GM21528 (cell line): ENCODE results near the gene HHATL.

ENCODE experiments used
- ATAC-seq: cut with Tn5 transposase; IDR thresholded peaks from one replicate; pipeline ENCODE4 v1.9.1; 2021; ENCODE audit warnings: mild to moderate bottlenecking, moderate library complexity; ENCODE audit not compliant: unreplicated experiment, low FRiP score

Gene HHATL

GRCh38 chr3:42714171-42714852 is 11.7 kb upstream of the HHATL start:
- ATAC-seq, result no peak

- ATAC-seq, result no peak
Observed at GRCh38 chr3:42713747-42714146, 11.1 kb upstream of the HHATL start.

- no peak for ATAC-seq
Observed at GRCh38 chr3:42712688-42713372, 10.2 kb upstream of the HHATL start.

GRCh38 chr3:42712344-42712648 is 9.7 kb upstream of the HHATL start:
- no peak for ATAC-seq

- no peak for ATAC-seq
Observed at GRCh38 chr3:42711491-42712343, 9.1 kb upstream of the HHATL start.

GRCh38 chr3:42710323-42711021 is 7.9 kb upstream of the HHATL start:
- ATAC-seq, result no peak

GRCh38 chr3:42709621-42710020 is 7.0 kb upstream of the HHATL start:
- ATAC-seq, result no peak

GRCh38 chr3:42708611-42709151 is 6.1 kb upstream of the HHATL start:
- ATAC-seq, result no peak

GRCh38 chr3:42707620-42708355 is 5.2 kb upstream of the HHATL start:
- no peak for ATAC-seq

- no peak for ATAC-seq
Observed at GRCh38 chr3:42706721-42707619, 4.4 kb upstream of the HHATL start.

- ATAC-seq, result no peak
Observed at GRCh38 chr3:42705962-42706585, 3.5 kb upstream of the HHATL start.

- no peak for ATAC-seq
Observed at GRCh38 chr3:42705058-42705767, 2.6 kb upstream of the HHATL start.

- ATAC-seq, result no peak
Observed at GRCh38 chr3:42704136-42704841, 1.7 kb upstream of the HHATL start.

- ATAC-seq, result no peak
Observed at GRCh38 chr3:42703695-42704025, 1.1 kb upstream of the HHATL start.

- ATAC-seq, result no peak
Observed at GRCh38 chr3:42702982-42703694, 540 bp upstream of the HHATL start.

- no peak for ATAC-seq
Observed at GRCh38 chr3:42701371-42702065, 1.1 kb downstream of the HHATL start.
